Measurements from ENCODE around the gene PLA2G7.
"Not testable (repeated sequence)": the region's sequence is repeated elsewhere in the genome, so short reads cannot be mapped to it uniquely, and the experiment has no call there.

The PLA2G7 gene

GRCh38 chr6:46734867-46735719 lies at the start of gene PLA2G7:
Gene PLA2G7 (minus strand): TSS chr6:46735375. CDS start chr6:46722891, 12,484 bp downstream.
- DNase-seq (ENCODE audit: low spot score), result no peak

GRCh38 chr6:46784535-46784934 lies 49.4 kb upstream of the PLA2G7 start:
- DNase-seq (ENCODE audit: low spot score), result no peak

- peak; percentile 70 for DNase-seq (ENCODE audit: low spot score)
Measured at GRCh38 chr6:46781478-46782378, 46.6 kb upstream of the PLA2G7 start.

- no peak for DNase-seq (ENCODE audit: low spot score)
Measured at GRCh38 chr6:46777476-46778346, 42.5 kb upstream of the PLA2G7 start.

GRCh38 chr6:46776070-46776712 lies 41.0 kb upstream of the PLA2G7 start:
- no peak for DNase-seq (ENCODE audit: low spot score)

- not testable (repeated sequence) for DNase-seq (ENCODE audit: low spot score)
Measured at GRCh38 chr6:46774736-46775135, 39.6 kb upstream of the PLA2G7 start.

- DNase-seq (ENCODE audit: low spot score), result no peak
Measured at GRCh38 chr6:46773201-46773855, 38.2 kb upstream of the PLA2G7 start.

GRCh38 chr6:46772762-46773161 lies 37.6 kb upstream of the PLA2G7 start:
- peak; percentile 77 for DNase-seq (ENCODE audit: low spot score)

GRCh38 chr6:46772016-46772415 lies 36.8 kb upstream of the PLA2G7 start:
- peak; percentile 16 for DNase-seq (ENCODE audit: low spot score)

GRCh38 chr6:46764961-46765360 lies 29.8 kb upstream of the PLA2G7 start:
- no peak for DNase-seq (ENCODE audit: low spot score)

- not testable (repeated sequence) for DNase-seq (ENCODE audit: low spot score)
Measured at GRCh38 chr6:46764280-46764679, 29.1 kb upstream of the PLA2G7 start.

GRCh38 chr6:46763466-46763865 lies 28.3 kb upstream of the PLA2G7 start:
- no peak for DNase-seq (ENCODE audit: low spot score)

GRCh38 chr6:46760925-46761324 lies 25.8 kb upstream of the PLA2G7 start:
- DNase-seq (ENCODE audit: low spot score), result no peak

GRCh38 chr6:46758960-46759753 lies 24.0 kb upstream of the PLA2G7 start:
- no peak for DNase-seq (ENCODE audit: low spot score)

GRCh38 chr6:46757214-46757596 lies 22.0 kb upstream of the PLA2G7 start:
- no peak for DNase-seq (ENCODE audit: low spot score)

- DNase-seq (ENCODE audit: low spot score), result no peak
Measured at GRCh38 chr6:46756469-46757213, 21.5 kb upstream of the PLA2G7 start.

- DNase-seq (ENCODE audit: low spot score), result no peak
Measured at GRCh38 chr6:46755865-46756264, 20.7 kb upstream of the PLA2G7 start.

- no peak for DNase-seq (ENCODE audit: low spot score)
Measured at GRCh38 chr6:46751658-46752057, 16.5 kb upstream of the PLA2G7 start.

- no peak for DNase-seq (ENCODE audit: low spot score)
Measured at GRCh38 chr6:46749731-46750130, 14.6 kb upstream of the PLA2G7 start.
